ENCODE results near the gene ATP2B1.
"Not testable (repeated sequence)": the region's sequence is repeated elsewhere in the genome, so short reads cannot be mapped to it uniquely, and the experiment has no call there.

The ATP2B1 gene

GRCh38 chr12:89708565-89709156 lies at the start of gene ATP2B1:
Gene ATP2B1 (minus strand): TSS chr12:89708838. CDS start chr12:89655886, 52,952 bp downstream.
- DNase-seq = peak; percentile 85

- not testable (repeated sequence) for DNase-seq
These were observed 49.3 kb upstream of the ATP2B1 start for GRCh38 chr12:89757987-89758386.

- no peak for DNase-seq
These were observed 48.2 kb upstream of the ATP2B1 start for GRCh38 chr12:89756585-89757398.

GRCh38 chr12:89756194-89756584 lies 47.6 kb upstream of the ATP2B1 start:
- DNase-seq = no peak

GRCh38 chr12:89753997-89754396 lies 45.4 kb upstream of the ATP2B1 start:
- DNase-seq = no peak

GRCh38 chr12:89752341-89752740 lies 43.7 kb upstream of the ATP2B1 start:
- DNase-seq = no peak

- no peak for DNase-seq
These were observed 42.0 kb upstream of the ATP2B1 start for GRCh38 chr12:89750389-89751351.

- no peak for DNase-seq
These were observed 40.2 kb upstream of the ATP2B1 start for GRCh38 chr12:89748791-89749190.

GRCh38 chr12:89745286-89745685 lies 36.6 kb upstream of the ATP2B1 start:
- DNase-seq = no peak

- DNase-seq = no peak
These were observed 33.8 kb upstream of the ATP2B1 start for GRCh38 chr12:89742337-89743022.

- DNase-seq = no peak
These were observed 32.3 kb upstream of the ATP2B1 start for GRCh38 chr12:89740943-89741342.

GRCh38 chr12:89736995-89737394 lies 28.4 kb upstream of the ATP2B1 start:
- no peak for DNase-seq

GRCh38 chr12:89733579-89734201 lies 25.1 kb upstream of the ATP2B1 start:
- no peak for DNase-seq

GRCh38 chr12:89732522-89732921 lies 23.9 kb upstream of the ATP2B1 start:
- DNase-seq = no peak

- no peak for DNase-seq
These were observed 23.0 kb upstream of the ATP2B1 start for GRCh38 chr12:89731614-89732013.

GRCh38 chr12:89731089-89731488 lies 22.5 kb upstream of the ATP2B1 start:
- DNase-seq = no peak

- DNase-seq = no peak
These were observed 21.4 kb upstream of the ATP2B1 start for GRCh38 chr12:89729946-89730459.

- no peak for DNase-seq
These were observed 14.6 kb upstream of the ATP2B1 start for GRCh38 chr12:89723276-89723675.

GRCh38 chr12:89721291-89721987 lies 12.8 kb upstream of the ATP2B1 start:
- DNase-seq = no peak

GRCh38 chr12:89717759-89718523 lies 9.3 kb upstream of the ATP2B1 start:
- no peak for DNase-seq

- no peak for DNase-seq
These were observed 4.1 kb upstream of the ATP2B1 start for GRCh38 chr12:89712706-89713105.

Measured in DMS153 (cell line).